ENCODE measurements around the gene RAPGEF1.

The RAPGEF1 gene

GRCh38 chr9:131583836-131584555 lies 155.9 kb downstream of the RAPGEF1 start:
- no peak for DNase-seq (ENCODE audit: low read depth)

GRCh38 chr9:131583337-131583645 lies 156.6 kb downstream of the RAPGEF1 start:
- DNase-seq (ENCODE audit: low read depth) = no peak

- DNase-seq (ENCODE audit: low read depth) = no peak
Observed at GRCh38 chr9:131582466-131583336, 157.2 kb downstream of the RAPGEF1 start.

- DNase-seq (ENCODE audit: low read depth) = no peak
Observed at GRCh38 chr9:131582056-131582455, 157.8 kb downstream of the RAPGEF1 start.

GRCh38 chr9:131580358-131580757 lies 159.5 kb downstream of the RAPGEF1 start:
- DNase-seq (ENCODE audit: low read depth) = no peak

GRCh38 chr9:131579789-131580211 lies 160.1 kb downstream of the RAPGEF1 start:
- DNase-seq (ENCODE audit: low read depth) = no peak

- DNase-seq (ENCODE audit: low read depth) = peak; percentile 21
Observed at GRCh38 chr9:131578731-131579504, 161.0 kb downstream of the RAPGEF1 start.

- no peak for DNase-seq (ENCODE audit: low read depth)
Observed at GRCh38 chr9:131578021-131578420, 161.9 kb downstream of the RAPGEF1 start.

- no peak for DNase-seq (ENCODE audit: low read depth)
Observed at GRCh38 chr9:131577005-131578000, 162.6 kb downstream of the RAPGEF1 start.

- DNase-seq (ENCODE audit: low read depth) = no peak
Observed at GRCh38 chr9:131575946-131576853, 163.7 kb downstream of the RAPGEF1 start.

GRCh38 chr9:131574730-131575640 lies 164.9 kb downstream of the RAPGEF1 start:
- DNase-seq (ENCODE audit: low read depth) = no peak

GRCh38 chr9:131567910-131568309 lies 172.0 kb downstream of the RAPGEF1 start:
- DNase-seq (ENCODE audit: low read depth) = no peak

- DNase-seq (ENCODE audit: low read depth) = no peak
Observed at GRCh38 chr9:131566158-131566557, 173.7 kb downstream of the RAPGEF1 start.

GRCh38 chr9:131565369-131565768 lies 174.5 kb downstream of the RAPGEF1 start:
- no peak for DNase-seq (ENCODE audit: low read depth)

GRCh38 chr9:131562032-131562959 lies 177.6 kb downstream of the RAPGEF1 start:
- DNase-seq (ENCODE audit: low read depth) = no peak

- DNase-seq (ENCODE audit: low read depth) = no peak
Observed at GRCh38 chr9:131559421-131560000, 180.4 kb downstream of the RAPGEF1 start.

- DNase-seq (ENCODE audit: low read depth) = no peak
Observed at GRCh38 chr9:131557855-131558548, 181.9 kb downstream of the RAPGEF1 start.
